HG02840 (cell line): ENCODE results near the gene RFTN2.
"Not testable (repeated sequence)": the region's sequence is repeated elsewhere in the genome, so short reads cannot be mapped to it uniquely, and the experiment has no call there.

ENCODE experiments used
- ATAC-seq: cut with Tn5 transposase; IDR thresholded peaks from one replicate; pipeline ENCODE4 v1.9.1; 2021; ENCODE audit warnings: mild to moderate bottlenecking, moderate library complexity, moderate number of reproducible peaks; ENCODE audit not compliant: unreplicated experiment, low FRiP score

The RFTN2 gene

GRCh38 chr2:197556456-197556855 is 118.9 kb downstream of the RFTN2 start:
- no peak for ATAC-seq

DNA sequence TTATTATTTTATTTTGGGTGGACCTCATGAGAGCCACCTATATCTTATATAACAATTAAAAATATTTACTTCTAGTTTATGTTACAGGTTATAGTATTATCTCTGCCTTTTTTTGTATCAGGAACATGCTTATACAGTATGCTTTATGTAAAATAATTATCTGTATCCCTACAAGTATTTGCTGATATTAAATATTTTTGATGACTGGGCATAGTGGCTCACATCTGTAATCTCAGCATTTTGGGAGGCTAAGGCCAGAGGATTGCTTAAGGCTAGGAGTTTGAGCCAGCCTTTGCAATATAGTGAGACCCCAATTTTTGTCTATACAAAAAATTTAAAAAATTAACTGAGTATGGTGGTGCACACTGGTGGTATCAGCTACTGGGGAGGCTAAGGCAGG is 119.9 kb downstream of the RFTN2 start:
- ATAC-seq, result no peak

DNA sequence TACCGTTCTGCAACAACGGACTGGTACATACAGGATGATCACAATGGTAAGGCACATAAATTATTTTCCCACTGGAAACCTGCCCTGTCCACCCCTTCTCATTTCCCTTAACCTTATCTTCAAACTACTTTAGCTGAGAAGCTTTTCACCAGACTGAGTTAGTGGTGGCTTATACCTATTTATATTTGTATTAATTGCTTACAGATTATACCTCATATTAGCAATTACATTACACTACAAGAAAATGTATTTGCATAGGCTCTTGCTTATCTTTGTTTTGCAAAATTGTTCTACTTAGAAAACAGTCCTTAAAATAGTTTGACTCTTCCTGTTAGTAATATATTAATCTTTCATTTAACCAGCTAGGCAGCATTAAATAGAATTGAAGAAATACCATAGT is 124.1 kb downstream of the RFTN2 start:
- ATAC-seq, result not testable (repeated sequence)

- ATAC-seq, result no peak
Measured at GRCh38 chr2:197548582-197548981, 126.8 kb downstream of the RFTN2 start.

DNA sequence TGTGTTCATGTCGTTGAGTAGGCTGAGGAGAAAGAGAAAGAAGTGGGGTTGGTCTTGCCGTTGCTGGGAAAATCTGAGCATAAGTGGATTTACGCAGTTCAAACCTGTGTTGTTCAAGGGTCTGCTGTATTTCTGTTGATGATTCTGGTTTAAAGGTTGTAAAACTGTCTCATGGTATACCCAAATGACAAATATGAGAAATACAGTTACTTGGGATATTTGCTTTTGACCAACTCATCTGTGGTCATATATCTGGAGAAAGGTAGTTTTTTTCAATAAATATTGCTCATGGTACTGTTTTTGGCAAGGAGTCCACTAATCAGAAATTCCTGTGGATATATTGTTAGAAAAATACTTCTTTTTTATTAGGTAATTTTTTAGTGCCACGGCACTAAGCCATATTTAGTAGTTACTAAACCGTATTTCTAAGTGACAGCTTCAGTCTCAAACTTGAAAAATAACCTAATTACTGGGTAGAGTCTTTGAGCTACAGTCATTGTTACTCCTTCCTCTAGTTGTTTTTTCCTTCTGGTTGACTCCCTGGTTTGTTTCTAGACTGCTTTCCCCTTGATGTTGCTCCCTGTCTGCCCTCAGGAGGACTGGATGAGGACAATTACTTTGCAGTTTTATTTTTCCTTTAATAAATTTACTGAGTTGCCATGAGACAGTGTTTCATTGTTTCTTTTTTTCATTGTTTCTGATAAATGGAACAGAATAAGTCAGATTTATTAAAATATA is 128.1 kb downstream of the RFTN2 start:
- no peak for ATAC-seq

GRCh38 chr2:197543206-197543605 is 132.2 kb downstream of the RFTN2 start:
- ATAC-seq, result no peak

GRCh38 chr2:197539734-197540133 is 135.7 kb downstream of the RFTN2 start:
- no peak for ATAC-seq

DNA sequence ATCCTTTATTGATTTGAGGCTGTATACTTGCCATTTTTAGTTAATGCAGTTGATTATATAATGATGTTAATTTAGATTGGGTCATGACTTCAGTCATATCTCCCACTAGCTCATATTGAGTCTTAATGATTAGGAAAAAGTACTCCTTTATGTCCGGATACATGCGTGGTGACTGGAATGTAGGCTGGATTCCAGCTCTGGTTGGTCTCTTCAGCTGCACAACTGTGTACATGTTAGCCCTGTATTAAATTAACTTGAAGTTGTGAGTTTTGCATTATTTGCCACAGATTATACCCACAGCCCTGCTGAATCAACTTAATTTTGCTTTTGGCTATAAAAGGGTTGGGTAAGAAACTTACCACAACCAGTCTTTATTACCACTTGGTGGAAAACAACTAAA is 137.0 kb downstream of the RFTN2 start:
- ATAC-seq, result no peak
